Effector CD4-positive, alpha-beta T cell (primary cell): Measurements from ENCODE around the gene DGKD.

Source experiments
- DNase-seq: peaks from one replicate; pipeline ENCODE4 v3.0.0-alpha.2; 2020

The DGKD gene

GRCh38 chr2:233481368-233482142 is 127.3 kb downstream of the DGKD start:
- no peak for DNase-seq

GRCh38 chr2:233482616-233483015 is 128.3 kb downstream of the DGKD start:
- DNase-seq: no peak

GRCh38 chr2:233485726-233486125 is 131.4 kb downstream of the DGKD start:
- no peak for DNase-seq

- no peak for DNase-seq
Observed at GRCh38 chr2:233486357-233486756, 132.1 kb downstream of the DGKD start.

- no peak for DNase-seq
Observed at GRCh38 chr2:233486778-233487552, 132.7 kb downstream of the DGKD start.

GRCh38 chr2:233487748-233488345 is 133.6 kb downstream of the DGKD start:
- no peak for DNase-seq

- DNase-seq: no peak
Observed at GRCh38 chr2:233489143-233489542, 134.8 kb downstream of the DGKD start.

- no peak for DNase-seq
Observed at GRCh38 chr2:233489666-233490065, 135.4 kb downstream of the DGKD start.

- DNase-seq: no peak
Observed at GRCh38 chr2:233490831-233491230, 136.5 kb downstream of the DGKD start.

- DNase-seq: no peak
Observed at GRCh38 chr2:233491326-233491725, 137.0 kb downstream of the DGKD start.

- DNase-seq: no peak
Observed at GRCh38 chr2:233492078-233492477, 137.8 kb downstream of the DGKD start.

- no peak for DNase-seq
Observed at GRCh38 chr2:233492751-233493150, 138.5 kb downstream of the DGKD start.

GRCh38 chr2:233495503-233496496 is 141.5 kb downstream of the DGKD start:
- no peak for DNase-seq

- DNase-seq: no peak
Observed at GRCh38 chr2:233497692-233498091, 143.4 kb downstream of the DGKD start.

GRCh38 chr2:233498126-233498525 is 143.8 kb downstream of the DGKD start:
- DNase-seq: no peak

GRCh38 chr2:233499928-233500327 is 145.6 kb downstream of the DGKD start:
- no peak for DNase-seq

GRCh38 chr2:233501198-233502076 is 147.1 kb downstream of the DGKD start:
- no peak for DNase-seq

GRCh38 chr2:233503481-233503880 is 149.2 kb downstream of the DGKD start:
- no peak for DNase-seq

GRCh38 chr2:233503947-233504637 is 149.8 kb downstream of the DGKD start:
- DNase-seq: no peak

GRCh38 chr2:233513953-233514655 is 159.8 kb downstream of the DGKD start:
- no peak for DNase-seq
